HepG2 (cell line): ENCODE results near the gene ATG2B. TPM values are rescaled to one million over a fixed set of nuclear protein-coding genes. Genes with fewer than 3 reads are reported as not detected.
A peak's percentile ranks its signal among the peaks of the same experiment; 100 is the strongest.

ENCODE experiments used
- CBX1 ChIP-seq: IDR thresholded peaks from one replicate; pipeline ENCODE4 v1.6.1; 2016; ENCODE audit warnings: antibody characterized with exemption, low read depth
- ELF1 ChIP-seq: sonication (generic); formaldehyde crosslinking; IDR thresholded peaks from 2 replicates; pipeline ENCODE4 v1.4.0; 2020; ENCODE audit warnings: missing genetic modification reagents
- FOXO4 ChIP-seq: sonication (generic); formaldehyde crosslinking; conservative IDR thresholded peaks from 2 replicates; pipeline ENCODE4 v1.8.1; 2023; ENCODE audit warnings: missing genetic modification reagents
- FOXP4 ChIP-seq: sonication (generic); formaldehyde crosslinking; IDR thresholded peaks from 2 replicates; pipeline ENCODE4 v1.4.0; 2020; ENCODE audit warnings: missing genetic modification reagents
- HMGXB3 ChIP-seq: sonication (generic); formaldehyde crosslinking; IDR thresholded peaks from 2 replicates; pipeline ENCODE4 v1.4.0; 2020; ENCODE audit warnings: missing genetic modification reagents, borderline replicate concordance
- JARID2 ChIP-seq: sonication (generic); formaldehyde crosslinking; IDR thresholded peaks from 2 replicates; pipeline ENCODE4 v1.8.1; 2023; ENCODE audit warnings: missing genetic modification reagents, inconsistent platforms; ENCODE audit not compliant: insufficient replicate concordance
- KDM2A ChIP-seq: sonication (generic); formaldehyde crosslinking; IDR thresholded peaks from 2 replicates; pipeline ENCODE4 v1.4.0; 2020; ENCODE audit warnings: low read depth, missing genetic modification reagents, borderline replicate concordance
- MBD4 ChIP-seq: IDR thresholded peaks from 2 replicates; pipeline ENCODE4 v1.6.1; 2012; ENCODE audit warnings: low read length, inconsistent platforms, borderline replicate concordance
- RFXAP ChIP-seq: sonication (generic); formaldehyde crosslinking; IDR thresholded peaks from 2 replicates; pipeline ENCODE4 v1.4.0; 2020; ENCODE audit warnings: missing genetic modification reagents, borderline replicate concordance
- SALL1 ChIP-seq: sonication (generic); formaldehyde crosslinking; IDR thresholded peaks from 2 replicates; pipeline ENCODE4 v1.8.0; 2022; ENCODE audit warnings: mild to moderate bottlenecking, missing genetic modification reagents
- THAP11 ChIP-seq: IDR thresholded peaks from 2 replicates; pipeline ENCODE4 v1.6.1; 2016; ENCODE audit warnings: missing biosample characterization, missing genetic modification reagents
- ZFP90 ChIP-seq: sonication (generic); formaldehyde crosslinking; IDR thresholded peaks from 2 replicates; pipeline ENCODE4 v1.8.0; 2022; ENCODE audit warnings: missing genetic modification reagents, mild to moderate bottlenecking, inconsistent platforms, borderline replicate concordance
- ZMYM3 ChIP-seq: sonication (generic); formaldehyde crosslinking; IDR thresholded peaks from 2 replicates; pipeline ENCODE4 v1.5.1; 2020; ENCODE audit warnings: mild to moderate bottlenecking, missing genetic modification reagents
- ZNF256 ChIP-seq: sonication (generic); formaldehyde crosslinking; conservative IDR thresholded peaks from 2 replicates; pipeline ENCODE4 v1.4.0; 2020; ENCODE audit warnings: missing genetic modification reagents
- ZNF292 ChIP-seq: sonication (generic); formaldehyde crosslinking; IDR thresholded peaks from 2 replicates; pipeline ENCODE4 v1.8.1; 2022; ENCODE audit warnings: mild to moderate bottlenecking, low read depth, missing genetic modification reagents, borderline replicate concordance
- ZNF597 ChIP-seq: sonication (generic); formaldehyde crosslinking; IDR thresholded peaks from 2 replicates; pipeline ENCODE4 v1.5.0; 2020; ENCODE audit warnings: missing genetic modification reagents
- ZNF710 ChIP-seq: sonication (generic); formaldehyde crosslinking; IDR thresholded peaks from 2 replicates; pipeline ENCODE4 v1.5.0; 2020; ENCODE audit warnings: mild to moderate bottlenecking, missing genetic modification reagents, borderline replicate concordance
- ZNF816 ChIP-seq: sonication (generic); formaldehyde crosslinking; IDR thresholded peaks from 2 replicates; pipeline ENCODE4 v1.8.0; 2022; ENCODE audit warnings: missing genetic modification reagents, mild to moderate bottlenecking, borderline replicate concordance
- polyA plus RNA-seq, 8 experiments: library from polyadenylated mRNA; depleted of rRNA in 3 of 8; stranded (reverse) in 7 of 8; unstranded in 1 of 8; fragments of >200 nt; fragmentation: Illumina TruSeq in 4 of 8; extraction: Trizol in 4 of 8; gene quantifications; 2 replicates each; pipeline versions ENCODE4 v1.2.1 to v1.2.3, GENCODE V29; 2011 to 2016; ENCODE audit warnings: low read depth in 4 of 8, missing spikeins in 1 of 8, mixed read lengths in 1 of 8; ENCODE audit not compliant: insufficient read depth in 1 of 8
- total RNA-seq, 5 experiments: library from RNA; depleted of rRNA; stranded (reverse); fragments of >200 nt; fragmentation: Illumina TruSeq; extraction: Trizol; gene quantifications; 2 replicates each; pipeline ENCODE4 v1.2.3, GENCODE V29; 2016; ENCODE audit warnings: low read depth in 1 of 5

The ATG2B gene
- total and polyA plus RNA-seq, 2 of the 13 experiments (the other 11 are each of a cell fraction or from before 2014, with no cell fraction given): 7.4 to 7.5 TPM

GRCh38 chr14:96362071-96362964 is 823 bp downstream of the ATG2B start (continued):
- TF ChIP-seq HMGXB3 (CRISPR knock-in tag) (no peak), ZFP90 (no peak), ZNF816 (no peak), SALL1 (CRISPR knock-in tag) (no peak), ELF1 (CRISPR knock-in tag) (no peak), MBD4 (no peak), RFXAP (CRISPR knock-in tag) (no peak), FOXP4 (CRISPR knock-in tag) (peak; percentile 52; the same call in 1 of the 2 replicates), ZNF710 (CRISPR knock-in tag) (no peak), ZMYM3 (CRISPR knock-in tag) (no peak), ZNF597 (CRISPR knock-in tag) (no peak), FOXO4 (no peak), JARID2 (CRISPR knock-in tag) (no peak), ZNF256 (CRISPR knock-in tag) (no peak), CBX1 (no peak), KDM2A (CRISPR knock-in tag) (no peak), ZNF292 (CRISPR knock-in tag) (no peak), THAP11 (CRISPR knock-in tag) (no peak)
